Measurements from ENCODE around the gene SUCLA2.
"Not testable (repeated sequence)": the region's sequence is repeated elsewhere in the genome, so short reads cannot be mapped to it uniquely, and the experiment has no call there.

The SUCLA2 gene

GRCh38 chr13:47990920-47991466, 10.1 kb downstream of the SUCLA2 start:
- no peak for DNase-seq

- no peak for DNase-seq
Observed at GRCh38 chr13:47990427-47990826, 10.6 kb downstream of the SUCLA2 start.

GRCh38 chr13:47983070-47983469, 18.0 kb downstream of the SUCLA2 start:
- DNase-seq: no peak

- DNase-seq: no peak
Observed at GRCh38 chr13:47976325-47976724, 24.7 kb downstream of the SUCLA2 start.

GRCh38 chr13:47964863-47965262, 36.2 kb downstream of the SUCLA2 start:
- no peak for DNase-seq

- DNase-seq: no peak
Observed at GRCh38 chr13:47962237-47962636, 38.8 kb downstream of the SUCLA2 start.

GRCh38 chr13:47959468-47960247, 41.4 kb downstream of the SUCLA2 start:
- no peak for DNase-seq

- no peak for DNase-seq
Observed at GRCh38 chr13:47957073-47957472, 44.0 kb downstream of the SUCLA2 start.

GRCh38 chr13:47955836-47956235, 45.2 kb downstream of the SUCLA2 start:
- DNase-seq: no peak

GRCh38 chr13:47949799-47950198, 51.3 kb downstream of the SUCLA2 start:
- no peak for DNase-seq

GRCh38 chr13:47945738-47946137, 55.3 kb downstream of the SUCLA2 start:
- DNase-seq: no peak

- DNase-seq: not testable (repeated sequence)
Observed at GRCh38 chr13:47945146-47945545, 55.9 kb downstream of the SUCLA2 start.

- no peak for DNase-seq
Observed at GRCh38 chr13:47934371-47934770, 66.7 kb downstream of the SUCLA2 start.

GRCh38 chr13:47932950-47933923, 67.8 kb downstream of the SUCLA2 start:
- DNase-seq: no peak

- no peak for DNase-seq
Observed at GRCh38 chr13:47930649-47931165, 70.4 kb downstream of the SUCLA2 start.

GRCh38 chr13:47929156-47929555, 71.9 kb downstream of the SUCLA2 start:
- DNase-seq: no peak

GRCh38 chr13:47917022-47917574, 84.0 kb downstream of the SUCLA2 start:
- no peak for DNase-seq

GRCh38 chr13:47908197-47908902, 92.7 kb downstream of the SUCLA2 start:
- DNase-seq: no peak

- no peak for DNase-seq
Observed at GRCh38 chr13:47904891-47905290, 96.2 kb downstream of the SUCLA2 start.

- no peak for DNase-seq
Observed at GRCh38 chr13:47904241-47904640, 96.8 kb downstream of the SUCLA2 start.

GRCh38 chr13:47903836-47904235, 97.2 kb downstream of the SUCLA2 start:
- DNase-seq: no peak

- DNase-seq: no peak
Observed at GRCh38 chr13:47901441-47901840, 99.6 kb downstream of the SUCLA2 start.
